SK-N-SH (cell line): ENCODE results near the gene MRPL14. TPM values are rescaled to one million over a fixed set of nuclear protein-coding genes. Genes with fewer than 3 reads are reported as not detected.

Experiments
- CTCF ChIA-PET: fragments of 300-600, 350-600 bp; formaldehyde crosslinking; extraction: SDS; loops from one replicate; lab custom pipeline; 2021; lab: Yijun Ruan, JAX
- POLR2A ChIA-PET: fragments of 350-600 bp; sonication (Branson Sonifier 250); formaldehyde crosslinking; extraction: SDS; loops from one replicate; lab custom pipeline; 2020; ENCODE audit warnings: antibody characterized with exemption, inconsistent platforms; lab: Yijun Ruan, JAX
- DNase-seq: peaks from one replicate; pipeline ENCODE4 v3.0.0; 2012
- H2AFZ ChIP-seq: fragments of 200-600 bp; sonication (generic); 2 replicates; pipeline ENCODE4 v1.8.1; 2016; ENCODE audit warnings: antibody characterized with exemption, mild to moderate bottlenecking, low read depth
- H3F3A ChIP-seq: fragments of 200-600 bp; sonication (generic); replicated peaks from 2 replicates; pipeline ENCODE3; 2016; ENCODE audit warnings: antibody characterized with exemption, mild to moderate bottlenecking; ENCODE audit not compliant: insufficient read depth
- H3K27ac ChIP-seq, 2 experiments: fragments of 200-500 bp in 1 of 2; fragments of 200-600 bp in 1 of 2; sonication (Bioruptor generic) in 1 of 2; sonication (generic), shearing (Covaris generic) in 1 of 2; 2 replicates each; pipeline versions ENCODE4 v1.5.1 to v1.6.1; 2014 to 2016; ENCODE audit warnings: low read depth in 2 of 2, inconsistent platforms in 1 of 2, low read length in 1 of 2, mild to moderate bottlenecking in 1 of 2, mixed read lengths in 1 of 2
- H3K27me3 ChIP-seq: fragments of 200-600 bp; sonication (generic), shearing (Covaris generic); 2 replicates; pipeline ENCODE4 v1.6.1; 2016; ENCODE audit warnings: mixed run types; ENCODE audit not compliant: insufficient read depth
- H3K36me3 ChIP-seq, 2 experiments: fragments of 200-500 bp in 1 of 2; fragments of 200-600 bp in 1 of 2; sonication (Bioruptor generic) in 1 of 2; sonication (generic) in 1 of 2; replicated peaks in 1 of 2; 2 replicates each; pipeline versions ENCODE3 to v1.5.1; 2014 to 2016; ENCODE audit warnings: low read length in 1 of 2, mild to moderate bottlenecking in 1 of 2; ENCODE audit not compliant: insufficient read depth in 2 of 2, control insufficient read depth in 1 of 2
- H3K4me1 ChIP-seq, 2 experiments: fragments of 200-500 bp in 1 of 2; fragments of 200-600 bp in 1 of 2; sonication (Bioruptor generic) in 1 of 2; sonication (generic), shearing (Covaris generic) in 1 of 2; 2 replicates each; pipeline versions ENCODE4 v1.5.1 to v1.6.1; 2014 to 2016; ENCODE audit warnings: low read depth in 1 of 2, low read length in 1 of 2, mixed run types in 1 of 2; ENCODE audit not compliant: insufficient read depth in 2 of 2, control insufficient read depth in 1 of 2
- H3K4me2 ChIP-seq: fragments of 200-600 bp; sonication (generic), shearing (Covaris generic); 2 replicates; pipeline ENCODE4 v1.6.1; 2017; ENCODE audit warnings: mixed run types
- H3K4me3 ChIP-seq, 2 experiments: fragments of 200-500 bp in 1 of 2; fragments of 200-600 bp in 1 of 2; sonication (Bioruptor generic) in 1 of 2; sonication (generic), shearing (Covaris generic) in 1 of 2; 2 replicates each; pipeline versions ENCODE4 v1.5.1 to v1.8.1; 2014 to 2016; ENCODE audit warnings: low read depth in 2 of 2, inconsistent platforms in 1 of 2, low read length in 1 of 2, mild to moderate bottlenecking in 1 of 2, mixed read lengths in 1 of 2, moderate library complexity in 1 of 2
- H3K79me2 ChIP-seq: fragments of 200-600 bp; sonication (generic); 2 replicates; pipeline ENCODE4 v1.8.1; 2017; ENCODE audit warnings: mild to moderate bottlenecking; ENCODE audit not compliant: insufficient read depth
- H3K9ac ChIP-seq: fragments of 200-600 bp; sonication (generic); 2 replicates; pipeline ENCODE4 v1.6.1; 2017; ENCODE audit warnings: mixed run types
- H3K9me2 ChIP-seq: fragments of 200-600 bp; sonication (generic); 2 replicates; pipeline ENCODE4 v1.6.1; 2017; ENCODE audit warnings: mixed run types
- H3K9me3 ChIP-seq: fragments of 200-600 bp; sonication (generic); 2 replicates; pipeline ENCODE4 v1.6.1; 2017; ENCODE audit warnings: mixed run types, mild to moderate bottlenecking, moderate library complexity
- H4K20me1 ChIP-seq: fragments of 200-600 bp; sonication (generic); 2 replicates; pipeline ENCODE4 v1.6.1; 2017; ENCODE audit warnings: mild to moderate bottlenecking, mixed run types; ENCODE audit not compliant: insufficient read depth
- ELF1 ChIP-seq: IDR thresholded peaks from 2 replicates; pipeline ENCODE4 v1.4.0; 2012
- EP300 ChIP-seq, 2 experiments: IDR thresholded peaks; 2 replicates each; pipeline versions ENCODE4 v1.4.0 to v1.6.1; 2012; ENCODE audit warnings: borderline replicate concordance in 1 of 2, low read depth in 1 of 2, low read length in 1 of 2
- FOXJ3 ChIP-seq: sonication (generic); formaldehyde crosslinking; IDR thresholded peaks from 2 replicates; pipeline ENCODE4 v1.5.1; 2020; ENCODE audit warnings: mild to moderate bottlenecking, missing genetic modification reagents
- FOXM1 ChIP-seq: IDR thresholded peaks from 2 replicates; pipeline ENCODE4 v1.4.0; 2012; ENCODE audit warnings: low read depth, mild to moderate bottlenecking
- GATA2 ChIP-seq: sonication (generic); formaldehyde crosslinking; IDR thresholded peaks from 2 replicates; pipeline ENCODE4 v1.5.0; 2020; ENCODE audit warnings: mild to moderate bottlenecking, missing genetic modification reagents
- JUND ChIP-seq: IDR thresholded peaks from 2 replicates; pipeline ENCODE4 v1.4.0; 2012
- NFIC ChIP-seq: IDR thresholded peaks from 2 replicates; pipeline ENCODE4 v1.4.0; 2012; ENCODE audit warnings: borderline replicate concordance
- NRF1 ChIP-seq: IDR thresholded peaks from 2 replicates; pipeline ENCODE4 v1.6.1; 2012; ENCODE audit warnings: low read depth, mild to moderate bottlenecking, low read length
- POLR2AphosphoS5 ChIP-seq: IDR thresholded peaks from 2 replicates; pipeline ENCODE4 v1.6.1; 2012; ENCODE audit warnings: low read depth, low read length
- RAD21 ChIP-seq: IDR thresholded peaks from 2 replicates; pipeline ENCODE4 v1.6.1; 2012; ENCODE audit warnings: mild to moderate bottlenecking, low read length
- RCOR1 ChIP-seq: fragments of 150-350 bp; IDR thresholded peaks from 2 replicates; pipeline ENCODE4 v1.6.1; 2017; ENCODE audit warnings: antibody characterized with exemption, low read length
- RFX5 ChIP-seq: IDR thresholded peaks from 2 replicates; pipeline ENCODE4 v1.6.1; 2012; ENCODE audit warnings: mild to moderate bottlenecking, improper control_type of control experiment, low read length
- RXRA ChIP-seq: IDR thresholded peaks from 2 replicates; pipeline ENCODE4 v1.4.0; 2012; ENCODE audit warnings: low read depth, mild to moderate bottlenecking, borderline replicate concordance
- TAF1 ChIP-seq: IDR thresholded peaks from 2 replicates; pipeline ENCODE4 v1.6.1; 2012; ENCODE audit warnings: low read depth, mild to moderate bottlenecking, low read length, moderate library complexity, borderline replicate concordance
- USF2 ChIP-seq: fragments of 150-350 bp; IDR thresholded peaks from 2 replicates; pipeline ENCODE4 v1.6.1; 2017; ENCODE audit warnings: antibody characterized with exemption, low read length, low read depth, borderline replicate concordance
- YY1 ChIP-seq: IDR thresholded peaks from 2 replicates; pipeline ENCODE4 v1.4.0; 2012; ENCODE audit warnings: low read depth, mild to moderate bottlenecking
- WGBS: methylation state at CpG from one replicate; pipeline ENCODE4 v1.1.6; 2017; ENCODE audit warnings: low lambda C conversion rate; 5-methylcytosine and 5-hydroxymethylcytosine counted together
- polyA plus RNA-seq, 3 experiments: library from polyadenylated mRNA; depleted of rRNA; stranded (reverse); fragments of >200 nt; gene quantifications; 2 replicates each; pipeline ENCODE4 v1.2.3, GENCODE V29; 2012

Gene MRPL14
- polyA plus RNA-seq, 1 of the 3 experiments (the other 2 are of a cell fraction), result 97.0 TPM

DNA sequence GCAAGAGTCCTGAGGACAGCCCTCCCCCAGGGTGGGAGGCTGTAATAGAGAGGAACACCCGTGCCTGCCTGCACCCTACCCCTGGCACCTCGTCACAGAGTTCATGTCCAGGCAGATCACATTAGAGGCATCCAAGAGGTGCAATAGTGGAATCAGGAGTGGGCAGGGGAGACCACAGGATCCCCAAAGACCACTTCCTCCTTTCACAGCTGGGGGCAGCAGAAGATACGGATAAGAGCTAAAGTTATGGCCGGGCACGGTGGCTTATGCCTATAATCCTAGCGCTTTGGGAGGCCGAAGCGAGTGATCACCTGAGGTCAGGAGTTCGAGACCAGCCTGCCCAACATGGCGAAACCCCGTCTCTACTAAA lies 29.9 kb upstream of the MRPL14 start:
- POLR2A ChIA-PET, result interaction anchor here (0.7 kb wide), 1 partner anchor 90 kb away, joined by 3 read pairs; the partner anchor contains the start of gene HSP90AB1
- CTCF ChIA-PET, result interaction anchor here (0.8 to 11.0 kb wide), 4 partner anchors 15 to 81 kb away, joined by 3 to 158 read pairs (median 22); no protein-coding TSS in a partner anchor
- Histone ChIP-seq H3K79me2 (no peaks in the 10 kb centered on the region), H3K4me2 (no peak overlapping the region), H3K9ac (no peak overlapping the region), H3K9me3 (no peaks in the 10 kb centered on the region), H2AFZ (no peak overlapping the region), H3K36me3 (peaks cover 0 to 4% of the 10 kb centered on the region in 2 experiments), H3K4me3 (no peak overlapping the region), H3K4me1 (no peaks in the 10 kb centered on the region; a peak in 1 of 4 replicates), H3K9me2 (no peaks in the 10 kb centered on the region), H3K27me3 (no peaks in the 10 kb centered on the region), H3K27ac (no peak overlapping the region), H3F3A (no peaks in the 10 kb centered on the region), H4K20me1 (no peaks in the 10 kb centered on the region)
- 85% methylated on average over 9 of the region's 11 CpGs for WGBS
- TF ChIP-seq RCOR1 (no peak), RXRA (no peak), YY1 (no peak), NRF1 (no peak), POLR2AphosphoS5 (no peak), RAD21 (no peak)
- DNase-seq, result no peak

DNA sequence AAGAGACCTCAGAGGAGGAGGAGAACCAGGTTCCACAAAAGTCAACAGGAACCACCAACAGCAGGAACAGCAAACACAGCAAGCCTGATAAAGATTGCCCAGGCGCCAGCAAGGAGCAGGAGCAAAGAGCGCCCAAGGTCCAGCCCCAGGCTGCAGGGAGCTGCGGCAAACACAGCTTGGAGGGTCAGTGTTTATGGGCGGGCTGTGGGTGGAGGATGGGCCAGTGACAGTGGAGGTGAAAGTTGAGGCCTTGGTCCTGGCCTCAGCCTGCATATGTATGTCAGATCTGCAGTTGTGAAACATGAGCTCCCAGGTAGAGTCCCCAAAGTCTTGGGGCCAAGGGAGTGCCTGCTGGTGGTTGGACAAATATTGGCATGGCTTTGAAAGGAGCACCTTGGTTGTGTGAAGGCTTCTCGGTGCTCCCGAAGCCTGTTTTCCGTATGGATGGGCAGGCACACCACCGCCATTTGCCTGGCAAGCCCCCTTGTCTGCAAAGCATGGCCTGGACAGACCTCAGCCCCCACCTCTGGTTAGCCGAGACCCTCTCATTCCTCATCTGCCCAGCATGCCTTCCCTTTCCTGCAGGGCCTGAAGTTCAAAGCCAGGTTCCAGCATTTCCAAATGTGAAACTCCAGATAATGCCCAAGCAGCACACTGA lies 29.4 kb upstream of the MRPL14 start:
- POLR2A ChIA-PET, result no interaction called here

More for the DNA sequence above, 29.4 kb upstream of the MRPL14 start:
- H3K4me1 ChIP-seq, result peaks cover 0 to 2% of the 10 kb centered on the region in 2 experiments; a peak in 1 of 4 replicates
- H3K4me3 ChIP-seq, result no peak overlapping the region
- H3K9ac ChIP-seq, result no peak overlapping the region
- H3K9me3 ChIP-seq, result no peaks in the 10 kb centered on the region
- DNase-seq, result no peak
- H3K27ac ChIP-seq, result no peak overlapping the region
- no peaks in the 10 kb centered on the region for H3F3A ChIP-seq
- no peak for TF ChIP-seq FOXM1
- TF ChIP-seq ELF1, result no peak
- TF ChIP-seq FOXJ3, result no peak
- TF ChIP-seq RFX5, result no peak
- TF ChIP-seq GATA2 (CRISPR knock-in tag), result no peak
- no peak for TF ChIP-seq RAD21
- TF ChIP-seq USF2, result no peak
- no peak for TF ChIP-seq YY1
- TF ChIP-seq EP300 (IDR thresholded peaks at IDR 0.05; ENCODE audit: borderline replicate concordance in 1 of 2, low read depth in 1 of 2, low read length in 1 of 2), result no peak
- TF ChIP-seq JUND, result no peak
- no peak for TF ChIP-seq NFIC
- TF ChIP-seq TAF1, result no peak
- no peaks in the 10 kb centered on the region for H3K9me2 ChIP-seq
- no peak overlapping the region for H2AFZ ChIP-seq
- peaks cover 0 to 4% of the 10 kb centered on the region in 2 experiments for H3K36me3 ChIP-seq
- CTCF ChIA-PET, result interaction anchor here (2.3 to 11.0 kb wide), 3 partner anchors 16 to 78 kb away, joined by 12 to 158 read pairs (median 33); no protein-coding TSS in a partner anchor
- H3K27me3 ChIP-seq, result no peaks in the 10 kb centered on the region
- 94% methylated on average over 6 of the region's 9 CpGs for WGBS
- H3K4me2 ChIP-seq, result no peak overlapping the region
- H4K20me1 ChIP-seq, result no peaks in the 10 kb centered on the region
- no peaks in the 10 kb centered on the region for H3K79me2 ChIP-seq
